22Rv1 (cell line): ENCODE measurements around the gene DTWD1.

ENCODE experiments used
- H3K27ac ChIP-seq: fragments of 450-650 bp; 2 replicates; pipeline ENCODE4 v1.5.1; 2017
- CTCF ChIP-seq: fragments of 450-650 bp; IDR thresholded peaks from 2 replicates; pipeline ENCODE4 v1.5.1; 2017; ENCODE audit warnings: mild to moderate bottlenecking
- ZFX ChIP-seq: fragments of 450-650 bp; IDR thresholded peaks from 2 replicates; pipeline ENCODE4 v1.6.1; 2017; ENCODE audit warnings: antibody characterized with exemption, borderline replicate concordance

Gene DTWD1

GRCh38 chr15:49673861-49674260, 53.0 kb downstream of the DTWD1 start:
- no peak overlapping the region for H3K27ac ChIP-seq
- TF ChIP-seq CTCF (no peak), ZFX (no peak)

- TF ChIP-seq ZFX (no peak), CTCF (no peak)
- H3K27ac ChIP-seq = no peak overlapping the region
Measured at GRCh38 chr15:49674370-49674769, 53.5 kb downstream of the DTWD1 start.

- H3K27ac ChIP-seq = no peak overlapping the region
- TF ChIP-seq CTCF = no peak
- TF ChIP-seq ZFX = no peak
Measured at GRCh38 chr15:49675041-49675440, 54.2 kb downstream of the DTWD1 start.

- TF ChIP-seq ZFX (no peak), CTCF (no peak)
- H3K27ac ChIP-seq = no peak overlapping the region
Measured at GRCh38 chr15:49678655-49679054, 57.8 kb downstream of the DTWD1 start.

- no peak for TF ChIP-seq ZFX
- no peak overlapping the region for H3K27ac ChIP-seq
Measured at GRCh38 chr15:49686599-49686998, 65.8 kb downstream of the DTWD1 start.

- H3K27ac ChIP-seq = no peak overlapping the region
- TF ChIP-seq CTCF (no peak), ZFX (no peak)
Measured at GRCh38 chr15:49688135-49688790, 67.4 kb downstream of the DTWD1 start.

- TF ChIP-seq ZFX = no peak
- TF ChIP-seq CTCF = no peak
- H3K27ac ChIP-seq = no peak overlapping the region
Measured at GRCh38 chr15:49692514-49693090, 71.8 kb downstream of the DTWD1 start.

- H3K27ac ChIP-seq = no peak overlapping the region
Measured at GRCh38 chr15:49693498-49693897, 72.7 kb downstream of the DTWD1 start.

More at GRCh38 chr15:49693498-49693897, 72.7 kb downstream of the DTWD1 start:
- TF ChIP-seq ZFX (no peak), CTCF (no peak)
